ENCODE data around the gene FBXO33.
"Not testable (repeated sequence)": the region's sequence is repeated elsewhere in the genome, so short reads cannot be mapped to it uniquely, and the experiment has no call there.

Gene FBXO33

DNA sequence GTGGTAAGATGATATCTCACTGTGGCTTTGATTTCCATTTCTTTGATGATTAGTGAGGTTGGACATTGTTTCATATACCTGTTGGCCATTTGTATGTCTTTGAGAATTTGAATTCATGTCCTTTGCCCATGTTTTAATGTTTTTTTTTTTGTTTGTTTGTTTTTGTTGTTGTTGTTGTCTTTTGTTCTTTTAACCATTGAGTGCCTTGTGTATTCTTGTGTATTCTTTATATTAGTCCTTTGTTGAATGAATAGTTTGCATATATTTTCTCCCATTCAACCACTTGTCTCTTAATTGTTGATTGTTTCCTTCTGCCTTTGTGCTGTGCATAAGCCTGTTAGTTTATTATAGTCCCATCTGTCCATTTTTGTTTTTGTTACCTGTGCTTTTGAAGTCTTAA, 71.9 kb downstream of the FBXO33 start:
- no peaks in the 10 kb centered on the region for H3K4me1 ChIP-seq (ENCODE audit: insufficient read depth, low read length, severe bottlenecking)
- no peak overlapping the region for H2AFZ ChIP-seq (ENCODE audit: low read length)
- TF ChIP-seq, protein P1, sequence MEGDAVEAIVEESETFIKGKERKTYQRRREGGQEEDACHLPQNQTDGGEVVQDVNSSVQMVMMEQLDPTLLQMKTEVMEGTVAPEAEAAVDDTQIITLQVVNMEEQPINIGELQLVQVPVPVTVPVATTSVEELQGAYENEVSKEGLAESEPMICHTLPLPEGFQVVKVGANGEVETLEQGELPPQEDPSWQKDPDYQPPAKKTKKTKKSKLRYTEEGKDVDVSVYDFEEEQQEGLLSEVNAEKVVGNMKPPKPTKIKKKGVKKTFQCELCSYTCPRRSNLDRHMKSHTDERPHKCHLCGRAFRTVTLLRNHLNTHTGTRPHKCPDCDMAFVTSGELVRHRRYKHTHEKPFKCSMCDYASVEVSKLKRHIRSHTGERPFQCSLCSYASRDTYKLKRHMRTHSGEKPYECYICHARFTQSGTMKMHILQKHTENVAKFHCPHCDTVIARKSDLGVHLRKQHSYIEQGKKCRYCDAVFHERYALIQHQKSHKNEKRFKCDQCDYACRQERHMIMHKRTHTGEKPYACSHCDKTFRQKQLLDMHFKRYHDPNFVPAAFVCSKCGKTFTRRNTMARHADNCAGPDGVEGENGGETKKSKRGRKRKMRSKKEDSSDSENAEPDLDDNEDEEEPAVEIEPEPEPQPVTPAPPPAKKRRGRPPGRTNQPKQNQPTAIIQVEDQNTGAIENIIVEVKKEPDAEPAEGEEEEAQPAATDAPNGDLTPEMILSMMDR (IDR thresholded peaks at IDR 0.05; ENCODE audit: low read length), result no peak
- no peak for TF ChIP-seq EZH2 (IDR thresholded peaks at IDR 0.05; ENCODE audit: borderline replicate concordance, low read length)
- H4K20me1 ChIP-seq (ENCODE audit: insufficient read depth, low read length), result no peaks in the 10 kb centered on the region
- no peak overlapping the region for H3K4me3 ChIP-seq (ENCODE audit: low read depth, low read length, poor library complexity, severe bottlenecking)
- no peaks in the 10 kb centered on the region for H3K9me3 ChIP-seq (ENCODE audit: low read length)
- H3K27me3 ChIP-seq (ENCODE audit: insufficient read depth, low read length), result no peaks in the 10 kb centered on the region
- no peak overlapping the region for H3K4me2 ChIP-seq (ENCODE audit: low read length)
- no peaks in the 10 kb centered on the region for H3F3A ChIP-seq (ENCODE audit: insufficient read depth, low read length)
- H3K9me2 ChIP-seq (ENCODE audit: low read depth, low read length), result no peaks in the 10 kb centered on the region
- 0 out of 2 replicates have a peak, but pooled peaks cover 4% of the 10 kb centered on the region for H3K36me3 ChIP-seq (ENCODE audit: insufficient read depth, low read length)
- no peaks in the 10 kb centered on the region for H3K79me2 ChIP-seq (ENCODE audit: insufficient read depth, low read length)
- H3K9ac ChIP-seq (ENCODE audit: low read length), result no peak overlapping the region
- no peak overlapping the region for H3K27ac ChIP-seq (ENCODE audit: low read depth, low read length, poor library complexity, severe bottlenecking)

DNA sequence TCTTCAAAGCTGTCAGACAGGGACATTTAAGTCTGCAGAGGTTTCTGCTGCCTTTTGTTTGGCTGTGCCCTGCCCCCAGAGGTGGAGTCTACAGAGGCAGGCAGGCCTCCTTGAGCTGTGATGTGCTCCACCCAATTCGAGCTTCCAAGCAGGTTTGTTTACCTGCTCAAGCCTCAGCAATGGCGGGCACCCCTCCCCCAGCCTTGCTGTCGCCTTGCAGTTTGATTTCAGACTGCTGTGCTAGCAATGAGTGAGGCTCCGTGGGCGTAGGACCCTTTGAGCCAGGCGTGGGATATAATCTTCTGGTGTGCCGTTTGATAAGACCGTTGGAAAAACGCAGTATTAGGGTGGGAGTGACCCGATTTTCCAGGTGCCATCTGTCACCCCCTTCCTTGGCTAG, 73.2 kb downstream of the FBXO33 start:
- not testable (repeated sequence) for H3K9me2 ChIP-seq (ENCODE audit: low read depth, low read length); H3K4me2 ChIP-seq (ENCODE audit: low read length); H3F3A ChIP-seq (ENCODE audit: insufficient read depth, low read length); H3K36me3 ChIP-seq (ENCODE audit: insufficient read depth, low read length); H3K4me1 ChIP-seq (ENCODE audit: insufficient read depth, low read length, severe bottlenecking); H3K9me3 ChIP-seq (ENCODE audit: low read length); H2AFZ ChIP-seq (ENCODE audit: low read length); H4K20me1 ChIP-seq (ENCODE audit: insufficient read depth, low read length); H3K4me3 ChIP-seq (ENCODE audit: low read depth, low read length, poor library complexity, severe bottlenecking); H3K79me2 ChIP-seq (ENCODE audit: insufficient read depth, low read length); H3K9ac ChIP-seq (ENCODE audit: low read length); H3K27me3 ChIP-seq (ENCODE audit: insufficient read depth, low read length); H3K27ac ChIP-seq (ENCODE audit: low read depth, low read length, poor library complexity, severe bottlenecking)

DNA sequence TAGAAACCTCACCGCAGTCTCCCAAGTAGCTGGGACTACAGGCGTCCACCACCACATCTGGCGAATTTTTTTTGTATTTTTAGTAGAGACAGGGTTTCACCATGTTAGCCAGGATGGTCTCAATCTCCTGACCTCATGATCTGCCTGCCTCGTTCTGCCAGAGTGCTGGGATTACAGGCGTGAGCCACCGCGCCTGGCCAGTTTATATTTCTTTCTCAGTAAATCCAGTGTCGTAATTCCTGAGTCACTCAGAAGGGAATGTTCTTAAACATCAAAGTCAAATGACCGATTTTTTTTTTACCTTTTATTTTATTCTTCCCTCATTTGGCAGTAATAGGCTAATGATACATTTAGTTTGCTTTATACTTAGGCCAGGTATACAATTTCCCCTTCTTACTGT, 80.5 kb downstream of the FBXO33 start:
- Histone ChIP-seq H3K4me1 (ENCODE audit: insufficient read depth, low read length, severe bottlenecking) (no peaks in the 10 kb centered on the region), H3K9me2 (ENCODE audit: low read depth, low read length) (no peaks in the 10 kb centered on the region), H2AFZ (ENCODE audit: low read length) (no peak overlapping the region), H3F3A (ENCODE audit: insufficient read depth, low read length) (no peaks in the 10 kb centered on the region), H3K9ac (ENCODE audit: low read length) (no peak overlapping the region), H3K4me3 (ENCODE audit: low read depth, low read length, poor library complexity, severe bottlenecking) (no peak overlapping the region), H3K27ac (ENCODE audit: low read depth, low read length, poor library complexity, severe bottlenecking) (no peak overlapping the region), H3K9me3 (ENCODE audit: low read length) (0 out of 2 replicates have a peak, but pooled peaks cover 3% of the 10 kb centered on the region), H4K20me1 (ENCODE audit: insufficient read depth, low read length) (no peaks in the 10 kb centered on the region), H3K27me3 (ENCODE audit: insufficient read depth, low read length) (no peaks in the 10 kb centered on the region), H3K36me3 (ENCODE audit: insufficient read depth, low read length) (peaks cover 22% of the 10 kb centered on the region), H3K79me2 (ENCODE audit: insufficient read depth, low read length) (no peaks in the 10 kb centered on the region), H3K4me2 (ENCODE audit: low read length) (no peak overlapping the region)
- no peak for TF ChIP-seq EZH2 (IDR thresholded peaks at IDR 0.05; ENCODE audit: borderline replicate concordance, low read length)
- TF ChIP-seq, protein P1 (IDR thresholded peaks at IDR 0.05; ENCODE audit: low read length), result no peak

DNA sequence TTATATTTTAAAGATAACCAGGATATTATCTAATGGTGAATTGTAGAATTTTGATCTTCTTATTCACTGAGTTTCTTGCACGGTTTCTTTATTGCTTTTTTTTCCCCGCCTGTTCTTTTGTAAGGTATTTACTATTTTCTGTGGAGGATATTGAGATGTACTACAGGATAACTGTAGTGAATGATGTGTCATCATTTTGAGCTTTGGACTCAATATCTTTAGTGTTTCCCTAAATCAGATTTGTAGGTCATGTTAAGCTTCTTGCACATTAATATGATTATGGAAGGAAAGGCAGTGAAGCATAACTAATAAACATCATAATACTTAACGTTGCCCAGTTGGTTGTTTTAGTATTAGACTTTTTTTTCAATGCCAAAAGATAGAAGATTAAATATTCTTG, 81.4 kb downstream of the FBXO33 start:
- Histone ChIP-seq H3F3A (ENCODE audit: insufficient read depth, low read length) (no peaks in the 10 kb centered on the region), H3K4me3 (ENCODE audit: low read depth, low read length, poor library complexity, severe bottlenecking) (no peak overlapping the region), H3K9me3 (ENCODE audit: low read length) (0 out of 2 replicates have a peak, but pooled peaks cover 3% of the 10 kb centered on the region), H3K27me3 (ENCODE audit: insufficient read depth, low read length) (no peaks in the 10 kb centered on the region), H3K9me2 (ENCODE audit: low read depth, low read length) (no peaks in the 10 kb centered on the region), H3K4me1 (ENCODE audit: insufficient read depth, low read length, severe bottlenecking) (no peaks in the 10 kb centered on the region), H3K4me2 (ENCODE audit: low read length) (no peak overlapping the region), H3K9ac (ENCODE audit: low read length) (no peak overlapping the region), H2AFZ (ENCODE audit: low read length) (no peak overlapping the region), H4K20me1 (ENCODE audit: insufficient read depth, low read length) (no peaks in the 10 kb centered on the region), H3K79me2 (ENCODE audit: insufficient read depth, low read length) (no peaks in the 10 kb centered on the region), H3K36me3 (ENCODE audit: insufficient read depth, low read length) (peaks cover 27% of the 10 kb centered on the region), H3K27ac (ENCODE audit: low read depth, low read length, poor library complexity, severe bottlenecking) (no peak overlapping the region)
- no peak for TF ChIP-seq EZH2 (IDR thresholded peaks at IDR 0.05; ENCODE audit: borderline replicate concordance, low read length)
- TF ChIP-seq, protein P1 (IDR thresholded peaks at IDR 0.05; ENCODE audit: low read length), result no peak

Measured in OCI-LY1 (cell line).